Right renal cortex interstitium (tissue), 3 donors: ENCODE data around the gene FCSK. TPM values are rescaled to one million over a fixed set of nuclear protein-coding genes. Genes with fewer than 3 reads are reported as not detected.
"Not testable (repeated sequence)": the region's sequence is repeated elsewhere in the genome, so short reads cannot be mapped to it uniquely, and the experiment has no call there.

Source experiments
- DNase-seq, 3 donors: peaks; one replicate each; pipeline ENCODE4 v3.0.0-alpha.2; 2013; ENCODE audit warnings: low read depth in 3 of 3, low spot score in 2 of 3
- polyA plus RNA-seq, 3 donors: library from polyadenylated mRNA; unstranded; fragments of 120-200 nt; gene quantifications; one replicate each; pipeline ENCODE4 v1.2.1, GENCODE V29; 2013; ENCODE audit not compliant: insufficient read length in 3 of 3

The FCSK gene
- polyA plus RNA-seq, 3 donors = 11.6 to 13.8 (median 12.8) TPM

DNA sequence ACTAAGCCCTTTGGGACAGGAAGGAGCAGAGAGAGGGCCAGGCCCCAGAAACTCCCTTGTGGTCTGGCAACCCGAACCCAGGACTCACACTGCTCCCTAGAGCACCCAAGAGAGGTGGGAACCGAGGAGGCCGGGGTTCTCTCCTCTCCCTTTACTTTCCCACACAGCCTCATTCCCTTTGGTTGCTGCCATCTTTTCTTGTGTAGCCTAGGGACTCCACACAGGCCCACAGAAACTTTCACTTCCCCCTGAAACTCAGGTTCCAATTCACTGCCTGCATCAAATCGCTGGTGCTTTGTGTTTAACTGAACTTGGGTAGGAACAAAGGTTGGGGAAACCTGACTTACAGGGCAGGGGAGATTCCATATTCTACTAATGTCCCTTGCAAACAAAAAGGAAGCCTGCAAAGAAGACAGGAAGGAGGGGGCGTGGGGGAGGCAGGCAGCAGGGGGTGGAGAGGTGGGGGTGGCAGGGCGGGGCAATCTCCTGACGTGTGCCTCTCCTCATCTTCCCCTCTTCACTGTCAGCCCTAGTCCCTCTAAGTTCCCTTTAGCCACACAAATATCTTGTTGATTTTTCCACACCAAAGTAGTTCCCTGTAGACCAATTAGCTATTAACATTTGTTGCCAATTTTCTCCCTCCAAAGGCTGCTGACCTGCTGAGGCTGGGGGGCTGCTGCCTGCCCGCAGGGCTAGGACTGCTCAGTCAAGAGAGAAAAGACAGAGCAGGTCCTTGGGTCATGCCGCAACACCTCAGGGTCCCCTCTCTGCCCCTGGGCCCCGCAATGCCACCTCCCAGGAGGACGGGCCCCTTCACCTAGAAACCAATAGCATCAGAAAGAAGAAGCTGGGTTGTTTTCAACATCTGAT lies 23.5 kb upstream of the FCSK start:
- no peak for DNase-seq

DNA sequence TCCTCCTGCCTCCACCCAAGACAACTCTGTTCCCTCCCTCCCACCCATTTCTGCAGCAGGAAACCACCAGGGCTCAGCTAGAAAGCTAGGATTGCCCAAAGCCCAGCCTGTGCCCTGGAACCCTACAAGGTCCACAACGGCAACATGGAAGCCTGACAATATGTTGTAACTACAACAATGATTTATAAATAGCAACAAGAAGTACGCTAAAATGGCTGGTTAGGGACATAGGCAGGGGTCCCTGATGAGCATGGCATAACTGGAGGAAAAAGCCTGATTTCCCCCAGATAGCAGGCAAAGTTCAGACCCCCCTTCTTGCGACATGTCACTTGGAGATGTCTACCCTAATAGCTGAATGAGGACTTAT lies 22.1 kb upstream of the FCSK start:
- DNase-seq = no peak

DNA sequence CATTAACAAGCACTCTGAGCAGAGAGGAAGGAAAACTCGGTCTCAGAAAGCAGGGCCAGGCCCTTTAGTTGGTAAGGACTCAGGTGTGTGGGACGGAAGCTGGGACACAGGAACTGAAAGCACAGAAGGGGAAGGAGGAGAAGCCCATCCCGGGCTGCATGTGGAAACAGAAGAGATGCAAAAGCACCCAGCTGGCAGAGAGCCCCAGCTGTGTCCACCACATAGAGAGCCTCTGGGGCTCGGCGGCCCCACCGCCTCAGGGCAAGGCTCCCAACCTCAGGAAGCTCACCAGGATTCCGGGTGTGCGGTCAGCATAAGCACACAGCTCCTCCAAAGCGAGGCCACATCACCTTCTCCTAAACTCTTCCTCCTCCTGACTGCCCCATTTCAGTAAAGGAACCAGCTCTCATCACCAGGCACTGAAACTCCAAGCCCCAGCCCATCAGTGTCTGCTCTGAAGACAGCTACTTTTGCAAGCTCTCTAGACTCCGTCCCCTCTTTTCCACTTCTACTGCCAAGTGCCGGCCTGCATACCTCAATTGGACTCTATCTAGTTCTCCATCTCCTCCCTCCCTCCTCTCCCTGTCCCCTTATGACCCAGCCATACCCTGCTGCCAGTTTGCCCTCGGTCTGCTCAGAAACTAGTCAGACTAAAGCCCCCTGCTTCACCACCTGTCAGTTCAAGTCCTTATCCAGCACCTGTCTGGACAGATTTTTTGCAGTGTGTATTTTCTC lies 21.5 kb upstream of the FCSK start:
- no peak for DNase-seq

DNA sequence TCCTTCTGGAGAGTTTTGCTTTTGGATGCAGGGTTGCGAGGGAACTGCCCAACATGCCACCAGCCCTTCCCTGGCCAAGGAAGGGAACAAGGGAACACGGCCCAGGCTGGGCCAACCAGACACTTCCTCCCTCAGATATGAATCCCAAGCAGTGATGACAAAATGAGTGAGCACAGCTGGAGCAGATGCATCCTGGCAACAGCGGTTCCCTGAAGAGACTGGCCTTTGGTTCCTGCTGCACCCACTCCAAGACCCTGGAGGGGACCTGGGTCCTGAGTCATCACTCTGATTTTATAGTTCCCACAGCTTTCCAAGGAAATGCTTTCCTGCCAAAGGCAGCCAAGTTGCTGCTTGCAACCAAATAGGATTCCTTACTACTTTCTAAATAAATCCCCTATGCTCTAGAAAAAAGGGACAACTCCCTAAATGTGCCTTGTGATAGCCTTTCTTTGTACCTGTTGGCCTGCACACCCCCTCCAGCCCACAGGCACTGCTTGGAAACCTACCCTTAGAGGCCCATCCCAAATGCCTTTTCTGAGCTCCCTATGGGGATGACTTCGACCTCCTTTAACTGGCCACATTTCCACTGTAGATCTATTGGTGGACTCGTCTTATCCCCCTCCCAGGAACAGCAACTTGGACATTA lies 20.8 kb upstream of the FCSK start:
- DNase-seq = no peak

DNA sequence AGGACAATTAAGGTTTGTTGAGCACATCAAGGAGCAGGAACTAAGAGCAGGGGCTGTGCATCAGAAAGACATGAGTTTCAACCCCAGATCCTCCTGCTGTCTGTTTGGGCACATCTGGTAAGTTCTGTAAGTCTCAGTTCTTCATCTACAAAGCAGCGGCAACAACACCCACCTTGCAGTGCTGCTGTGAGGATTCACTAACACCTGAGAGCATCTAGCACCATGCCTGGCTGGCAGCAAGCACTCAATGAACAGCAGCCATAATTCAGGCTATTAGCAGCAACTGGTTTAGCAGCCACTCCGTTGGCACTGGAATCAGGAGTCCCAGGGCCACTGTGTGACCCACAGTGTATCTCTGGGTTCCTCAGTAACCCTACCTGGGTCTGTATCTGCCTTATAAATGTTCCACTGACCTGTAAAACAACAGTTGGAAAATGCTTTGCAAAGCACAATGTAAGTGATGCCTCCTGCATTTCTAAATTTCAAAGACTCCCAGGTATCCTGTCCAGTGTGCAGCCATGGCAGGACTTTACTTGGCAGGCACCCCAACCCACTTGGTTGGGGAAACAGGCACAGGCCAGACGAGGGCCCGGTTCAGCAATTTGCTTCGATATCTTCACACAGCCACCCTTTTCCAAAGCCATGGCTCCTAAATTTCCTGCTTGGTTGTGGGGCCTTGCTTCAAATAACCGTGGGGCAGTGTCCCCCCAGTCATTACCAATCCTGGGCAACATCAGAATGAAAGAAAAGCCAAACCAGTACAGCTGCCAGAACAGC lies 19.7 kb upstream of the FCSK start:
- no peak for DNase-seq

DNA sequence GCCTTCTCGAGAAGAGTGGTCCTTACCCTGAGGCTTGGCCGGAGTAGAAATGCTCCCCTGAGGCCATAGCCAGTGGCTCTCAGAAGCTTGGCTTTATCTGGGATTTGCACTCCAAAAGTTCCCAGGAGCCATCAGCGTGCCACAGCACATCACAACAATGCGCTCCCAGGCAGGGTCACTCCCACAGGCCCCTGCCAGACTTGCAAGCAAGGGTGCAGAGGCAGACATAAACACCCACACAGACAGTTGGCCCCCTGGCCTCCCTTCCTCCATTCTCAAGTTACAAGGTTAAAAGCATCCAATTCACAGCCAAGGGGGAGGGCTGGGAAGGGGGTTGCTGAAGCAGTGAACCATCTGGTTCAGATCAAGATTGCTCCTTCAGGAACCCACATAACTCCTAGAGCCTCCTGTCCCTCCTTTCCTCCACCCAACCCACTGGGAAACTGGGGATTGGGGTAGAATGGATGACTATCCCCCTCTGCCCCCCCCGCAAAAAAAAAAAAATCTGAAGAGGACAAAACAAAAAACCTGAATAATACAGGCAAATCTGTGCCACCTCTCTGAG lies 17.3 kb upstream of the FCSK start:
- DNase-seq = peak in 2 of 3 donors; percentile 77 to 81

DNA sequence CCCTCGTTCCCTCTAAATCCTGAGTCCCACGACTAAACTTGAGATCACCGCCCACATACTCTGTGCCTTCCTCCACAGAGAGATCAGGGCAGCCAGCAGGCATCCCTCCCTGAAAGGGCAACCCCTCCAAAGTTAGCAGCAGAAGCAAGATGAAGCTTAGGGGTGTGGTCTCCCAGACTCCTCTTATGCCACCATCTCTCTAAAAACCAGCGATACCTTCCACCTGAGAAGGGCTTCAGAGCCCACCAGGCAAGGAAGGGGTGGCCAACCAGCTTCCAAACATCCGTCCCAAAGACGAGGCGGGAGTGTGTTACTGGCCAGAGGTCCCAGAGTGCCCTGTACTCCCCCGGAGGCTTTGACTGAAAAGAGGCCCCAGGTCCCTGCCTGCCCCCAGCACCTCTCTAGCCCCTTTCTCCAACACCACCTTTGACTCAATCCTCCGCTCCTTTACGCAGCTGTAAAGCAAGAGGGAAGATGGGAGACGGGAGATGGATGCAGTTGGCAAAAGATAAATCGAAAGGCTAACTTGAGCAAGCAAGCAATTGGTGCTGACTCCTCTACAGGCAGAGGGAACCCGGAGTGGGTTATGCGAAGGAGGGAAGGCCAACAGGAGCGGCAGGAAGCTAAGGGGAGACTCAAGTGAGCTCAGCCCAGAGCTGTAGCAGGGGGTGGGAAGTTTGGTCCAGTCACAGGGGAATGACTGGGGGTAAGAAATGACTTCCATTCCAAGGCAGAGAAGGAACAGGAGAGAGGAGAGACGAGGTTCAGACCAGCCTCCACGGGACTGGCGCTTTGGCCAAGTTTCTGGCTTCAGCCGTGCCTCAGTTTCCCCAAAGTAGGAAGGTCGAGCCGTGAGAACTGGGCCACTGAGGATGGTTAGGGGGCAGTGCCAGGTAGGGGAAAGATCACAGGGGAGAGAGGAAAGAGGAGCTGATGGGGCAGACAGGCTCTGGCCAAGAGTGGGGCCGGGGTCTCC lies 16.5 kb upstream of the FCSK start:
- no peak for DNase-seq

DNA sequence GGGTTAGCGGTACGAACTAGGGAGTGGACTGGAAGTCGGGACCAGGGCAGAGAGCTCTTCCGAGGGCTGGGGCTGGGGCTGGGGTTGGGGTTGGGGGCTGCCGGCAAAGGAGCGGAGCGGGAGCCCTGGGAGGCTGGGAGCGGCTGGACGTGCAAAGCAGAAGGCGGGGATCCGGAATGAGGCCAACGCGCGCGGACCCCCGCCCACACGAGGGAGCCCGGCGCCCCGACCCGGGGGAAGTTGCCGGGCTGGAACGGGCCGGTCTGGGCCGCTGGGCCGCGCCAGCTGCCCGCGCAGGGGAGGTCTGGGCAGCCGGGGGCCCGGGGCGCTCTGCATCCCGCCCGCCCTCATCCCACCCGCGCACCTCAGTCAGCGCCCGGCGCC lies 15.8 kb upstream of the FCSK start:
- no peak for DNase-seq

DNA sequence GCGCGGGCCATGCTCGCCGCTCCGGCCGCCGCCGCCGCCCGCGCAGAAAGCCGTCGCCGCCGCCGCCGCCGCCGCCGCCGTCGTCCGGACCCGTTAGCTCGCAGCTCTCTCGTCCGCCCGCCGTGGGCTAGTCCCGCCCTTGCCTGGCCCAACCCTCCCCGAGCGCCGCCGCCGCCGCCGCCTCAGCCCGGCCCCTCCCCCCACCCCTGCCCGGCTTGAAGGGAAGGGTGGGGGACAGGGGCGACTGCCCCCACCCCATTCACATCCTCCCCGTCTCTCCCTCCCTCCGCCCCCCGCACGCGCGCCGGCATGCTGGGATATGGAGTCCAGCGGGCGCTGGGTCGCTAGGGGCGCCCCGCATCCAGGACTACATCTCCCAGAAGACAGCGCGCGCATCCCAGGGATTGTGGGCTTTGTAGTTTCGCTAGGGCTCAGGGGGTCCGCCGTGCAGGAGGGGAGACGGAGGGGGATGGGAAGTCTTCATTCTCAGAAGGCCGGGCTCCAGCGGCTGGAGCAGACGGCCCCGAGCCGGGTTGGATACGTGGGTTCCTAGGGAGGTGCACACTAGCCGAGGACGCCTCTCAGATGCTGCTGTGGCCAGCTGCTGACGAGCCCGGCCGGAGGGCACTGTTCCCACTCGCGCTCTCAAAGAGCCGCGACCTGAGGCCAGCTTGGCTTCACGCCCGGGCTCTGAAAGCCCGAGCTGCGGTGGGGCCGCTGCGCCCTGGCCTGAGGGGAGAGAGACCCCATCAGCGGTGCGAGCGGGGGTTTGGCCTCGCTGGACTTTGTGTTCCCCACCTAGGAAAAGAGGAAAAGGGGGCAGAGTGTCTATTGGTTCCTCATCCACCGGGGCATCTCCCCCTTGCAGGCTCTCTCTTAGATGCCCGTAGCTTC lies 15.2 kb upstream of the FCSK start, which contains the start of gene ST3GAL2:
TSS of gene ST3GAL2 (minus strand) at position 132 of the 894 bp plus-strand sequence. CDS start 40,570 bp downstream, outside the sequence.
- DNase-seq = peak; percentile 86 to 93 (median 93)

DNA sequence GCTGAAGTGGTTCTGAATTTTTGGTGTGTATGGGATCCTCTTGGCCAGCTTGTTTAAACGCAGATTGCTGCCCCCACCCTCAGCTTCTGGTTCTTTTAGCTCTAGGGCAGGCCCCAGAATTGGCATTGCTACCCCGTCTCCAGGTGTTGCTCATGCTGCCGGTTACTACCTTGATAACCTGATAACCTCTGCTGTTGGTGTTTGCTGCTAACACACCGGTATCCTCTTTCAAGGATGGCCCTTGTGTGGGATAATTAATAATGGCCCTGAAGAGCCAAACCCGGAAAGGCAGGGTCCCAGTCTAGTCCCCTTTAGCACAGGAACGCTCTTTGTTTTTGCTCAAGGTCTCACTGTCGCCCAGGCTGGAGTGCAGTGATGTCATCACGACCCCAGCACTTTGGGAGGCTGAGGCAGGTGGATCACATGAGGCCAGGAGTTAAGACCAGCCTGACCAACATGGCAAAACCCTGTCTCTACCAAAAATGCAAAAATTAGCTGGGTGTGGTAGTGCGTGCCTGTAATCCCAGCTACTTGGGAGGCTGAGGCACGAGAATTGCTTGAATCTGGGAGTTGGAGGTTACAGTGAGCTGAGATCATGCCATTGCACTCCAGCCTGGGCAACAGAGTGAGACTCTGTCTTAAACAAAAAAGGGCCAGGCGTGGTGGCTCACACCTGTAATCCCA lies 14.2 kb upstream of the FCSK start:
- DNase-seq = no peak

DNA sequence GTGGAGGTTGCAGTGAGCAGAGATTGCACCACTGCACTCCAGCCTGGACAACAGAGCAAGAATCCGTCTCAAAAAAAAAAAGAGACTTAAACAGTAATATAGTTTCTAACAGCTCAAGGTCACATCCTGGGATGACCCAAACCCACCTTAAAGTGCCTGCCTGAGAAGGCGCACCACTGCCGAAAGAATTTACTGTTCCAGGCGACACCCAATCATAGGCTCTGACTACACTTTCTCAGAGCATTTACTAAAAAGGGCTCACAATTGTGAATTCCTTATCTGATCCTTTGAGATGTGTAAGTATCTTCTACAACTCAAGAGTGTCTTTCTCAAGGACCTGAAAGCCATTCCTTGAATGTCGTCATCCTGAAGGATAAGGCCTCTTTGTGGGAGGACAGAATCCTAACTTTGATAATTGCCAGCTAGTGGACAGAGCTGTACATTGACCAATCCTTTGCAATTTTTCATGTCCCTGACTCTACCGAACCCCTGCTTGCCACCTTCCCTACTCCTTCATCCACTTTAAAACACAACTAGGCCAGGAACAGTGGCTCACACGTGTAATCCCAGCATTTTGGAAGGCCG lies 12.9 kb upstream of the FCSK start:
- DNase-seq = no peak

DNA sequence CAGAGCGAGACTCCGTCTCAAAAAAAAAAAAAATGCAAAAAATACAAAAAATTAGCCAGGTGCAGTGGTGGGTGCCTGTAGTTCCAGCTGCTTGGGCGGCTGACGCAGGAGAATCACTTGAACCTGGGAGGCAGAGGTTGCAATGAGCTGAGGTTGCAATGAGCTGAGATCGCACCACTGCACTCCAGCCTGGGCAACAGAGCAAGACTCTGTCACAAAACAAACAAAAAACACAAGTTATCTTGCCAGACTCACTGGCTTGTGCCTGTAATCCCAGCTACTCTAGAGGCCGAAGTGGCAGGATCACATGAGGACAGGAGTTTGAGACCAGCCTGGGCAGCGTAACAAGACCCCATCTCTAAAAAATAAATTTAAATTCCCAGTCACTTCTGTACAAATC lies 12.1 kb upstream of the FCSK start:
- DNase-seq = no peak

DNA sequence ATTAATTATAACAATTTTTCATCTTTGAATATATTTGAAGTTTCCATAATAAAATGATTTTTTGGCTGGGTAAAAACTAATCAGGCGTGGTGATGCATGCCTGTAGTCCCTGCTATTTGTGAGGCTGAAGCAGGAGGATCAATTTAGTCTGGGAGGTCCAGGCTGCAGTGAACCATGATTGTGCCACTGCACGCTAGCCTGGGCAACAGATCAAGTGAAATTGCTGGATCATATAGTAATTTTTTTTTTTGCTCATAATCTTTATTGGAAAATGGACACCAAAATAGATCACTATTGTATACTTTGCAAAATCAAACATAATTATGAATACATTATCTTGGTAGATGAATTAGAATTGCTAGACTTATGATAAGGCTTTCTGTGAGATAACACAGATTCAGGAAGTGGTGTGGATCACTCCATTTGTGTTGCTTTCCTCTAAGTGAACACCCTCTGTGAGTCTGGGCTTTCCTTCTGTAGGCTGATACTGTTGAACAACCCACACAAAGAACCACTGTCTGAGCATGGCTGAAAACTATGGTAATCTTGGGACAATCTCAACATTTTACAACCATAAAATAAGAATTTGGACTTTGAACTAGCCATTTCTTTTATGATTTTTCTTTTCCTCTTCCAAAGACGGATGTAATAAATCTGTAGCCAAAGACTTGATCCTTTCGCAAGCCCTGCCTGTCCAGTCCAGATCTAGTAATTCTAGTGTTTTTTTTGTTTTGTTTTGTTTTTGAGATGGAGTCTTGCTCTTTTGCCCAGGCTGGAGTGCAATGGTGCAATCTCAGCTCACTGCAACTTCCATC lies 9.9 kb upstream of the FCSK start:
- DNase-seq = no peak

DNA sequence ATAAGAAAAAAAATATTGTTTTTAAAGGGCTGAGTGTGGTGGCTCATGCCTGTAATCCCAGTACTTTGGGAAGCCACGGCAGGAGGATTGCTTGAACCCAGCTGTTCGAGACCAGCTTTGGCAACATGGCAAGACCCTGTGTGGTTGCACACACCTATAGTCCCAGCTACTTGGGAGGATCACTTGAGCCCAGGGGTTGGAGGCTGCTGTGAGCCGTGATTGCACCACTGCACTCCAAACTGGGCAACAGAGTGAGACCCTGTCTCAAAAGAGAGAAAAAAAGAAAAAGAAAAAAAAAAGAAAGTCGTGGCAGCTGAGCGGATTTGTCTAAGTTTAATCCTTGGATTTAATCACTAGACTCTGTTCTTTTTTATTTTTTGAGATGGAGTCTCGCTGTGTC lies 6.3 kb upstream of the FCSK start:
- no peak for DNase-seq

DNA sequence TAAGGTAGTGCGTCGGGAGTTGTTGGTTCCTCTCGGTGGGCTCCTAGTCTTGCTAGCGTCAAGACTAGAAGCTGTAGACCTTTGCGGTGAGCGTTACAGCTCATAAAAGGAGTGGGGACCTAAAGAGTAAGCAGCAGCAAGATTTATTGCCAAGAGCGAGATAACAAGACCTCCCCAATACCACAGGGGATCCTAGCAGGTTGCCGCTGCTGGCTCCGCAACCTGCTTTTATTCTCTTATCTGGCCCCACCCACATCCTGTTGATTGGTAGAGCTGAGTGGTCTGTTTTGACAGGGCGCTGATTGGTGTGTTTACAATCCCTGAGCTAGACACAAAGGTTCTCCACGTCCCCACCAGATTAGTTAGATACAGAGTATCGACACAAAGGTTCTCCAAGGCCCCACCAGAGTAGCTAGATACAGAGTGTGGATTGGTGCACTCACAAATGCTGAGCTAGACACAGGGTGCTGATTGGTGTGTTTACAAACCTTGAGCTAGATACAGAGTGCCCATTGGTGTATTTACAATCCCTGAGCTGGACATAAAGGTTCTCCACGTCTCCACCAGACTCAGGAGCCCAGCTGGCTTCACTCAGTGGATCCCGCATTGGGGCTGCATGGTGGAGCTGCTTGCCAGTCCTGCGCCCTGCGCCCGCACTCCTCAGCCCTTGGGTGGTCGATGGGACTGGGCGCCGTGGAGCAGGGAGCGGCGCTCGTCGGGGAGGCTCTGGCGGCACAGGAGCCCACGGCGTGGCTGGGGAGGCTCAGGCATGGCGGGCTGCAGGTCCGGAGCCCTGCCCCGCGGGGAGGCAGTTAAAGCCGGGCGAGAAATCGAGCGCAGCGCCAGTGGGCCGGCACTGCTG lies 4.0 kb upstream of the FCSK start:
- DNase-seq = not testable (repeated sequence)

DNA sequence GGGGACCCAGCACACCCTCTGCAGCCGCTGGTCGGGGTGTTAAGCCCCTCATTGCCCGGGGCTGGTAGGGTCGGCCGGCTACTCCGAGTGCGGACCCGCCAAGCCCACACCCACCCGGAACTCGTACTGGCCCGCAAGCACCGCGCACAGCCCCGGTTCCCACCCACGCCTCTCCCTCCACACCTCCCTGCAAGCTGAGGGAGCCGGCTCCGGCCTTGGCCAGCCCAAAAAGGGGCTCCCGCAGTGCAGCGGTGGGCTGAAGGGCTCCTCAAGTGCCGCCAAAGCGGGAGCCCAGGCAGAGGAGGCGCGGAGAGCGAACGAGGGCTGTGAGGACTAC lies 3.4 kb upstream of the FCSK start:
- not testable (repeated sequence) for DNase-seq
